IMR-90 (cell line): ENCODE results near the gene KLHL29. TPM values are rescaled to one million over a fixed set of nuclear protein-coding genes. Genes with fewer than 3 reads are reported as not detected.

Experiments used
- ATAC-seq: fragments of 200-7000 bp; cut with Tn5 transposase; 2 replicates; pipeline ENCODE4 v1.9.1; 2020; ENCODE audit warnings: low read depth, mild to moderate bottlenecking, moderate library complexity
- BruUV-seq: library from RNA; stranded (reverse); fragments of 400-500 nt; replicated peaks from 2 replicates; lab custom pipeline; 2021; lab: Mats Ljungman, UMichigan
- CTCF ChIA-PET: fragments of 300-600 bp; formaldehyde crosslinking; extraction: SDS; loops from one replicate; lab custom pipeline; 2021; ENCODE audit warnings: antibody characterized with exemption; lab: Yijun Ruan, JAX
- POLR2A ChIA-PET: fragments of 300-600 bp; sonication (Branson Sonifier 250); formaldehyde crosslinking; loops from one replicate; lab custom pipeline; 2022; ENCODE audit warnings: antibody characterized with exemption; ENCODE audit not compliant: unreplicated experiment; lab: Charles Lee
- DNase-seq: peaks from one replicate; pipeline ENCODE4 v3.0.0; 2013
- H2AFZ ChIP-seq: replicated peaks from 2 replicates; pipeline ENCODE3; 2013; ENCODE audit warnings: low read length, mild to moderate bottlenecking; ENCODE audit not compliant: poor library complexity
- H2AK5ac ChIP-seq: 2 replicates; pipeline ENCODE4 v1.6.1; 2013; ENCODE audit warnings: low read depth, low read length, inconsistent platforms
- H2AK9ac ChIP-seq: replicated peaks from 2 replicates; pipeline ENCODE3; 2013; ENCODE audit warnings: mild to moderate bottlenecking, low read depth, low read length, moderate library complexity; ENCODE audit not compliant: poor library complexity
- H2BK120ac ChIP-seq: 2 replicates; pipeline ENCODE4 v1.6.1; 2013; ENCODE audit warnings: low read depth, low read length, inconsistent platforms
- H2BK15ac ChIP-seq: 3 replicates; pipeline ENCODE4 v1.6.1; 2013; ENCODE audit warnings: low read depth, low read length, inconsistent platforms
- H2BK20ac ChIP-seq: 2 replicates; pipeline ENCODE4 v1.6.1; 2013; ENCODE audit warnings: low read depth, mild to moderate bottlenecking, inconsistent platforms, low read length, moderate library complexity
- H2BK5ac ChIP-seq: 2 replicates; pipeline ENCODE4 v1.6.1; 2013; ENCODE audit warnings: mild to moderate bottlenecking, low read depth, low read length, inconsistent platforms; ENCODE audit not compliant: poor library complexity, severe bottlenecking
- H3K14ac ChIP-seq: replicated peaks from 2 replicates; pipeline ENCODE4 v1.6.1; 2013; ENCODE audit warnings: low read depth, low read length, inconsistent platforms
- H3K18ac ChIP-seq: 2 replicates; pipeline ENCODE4 v1.6.1; 2013; ENCODE audit warnings: low read depth, low read length, control low read depth
- H3K23ac ChIP-seq: 2 replicates; pipeline ENCODE4 v1.6.1; 2013; ENCODE audit warnings: low read depth, low read length, inconsistent platforms
- H3K27ac ChIP-seq: 2 replicates; pipeline ENCODE4 v1.5.1; 2013; ENCODE audit warnings: mild to moderate bottlenecking, control low read depth, low read length; ENCODE audit not compliant: insufficient read depth
- H3K27me3 ChIP-seq: 2 replicates; pipeline ENCODE4 v1.6.1; 2013; ENCODE audit warnings: low read length; ENCODE audit not compliant: control insufficient read depth, insufficient read depth
- H3K36me3 ChIP-seq: 2 replicates; pipeline ENCODE4 v1.6.1; 2013; ENCODE audit warnings: low read length, mixed read lengths; ENCODE audit not compliant: control insufficient read depth, insufficient read depth
- H3K4ac ChIP-seq: 2 replicates; pipeline ENCODE4 v1.6.1; 2013; ENCODE audit warnings: low read depth, low read length, inconsistent platforms
- H3K4me1 ChIP-seq: 2 replicates; pipeline ENCODE4 v1.6.1; 2013; ENCODE audit warnings: low read length, mixed read lengths; ENCODE audit not compliant: control insufficient read depth, insufficient read depth
- H3K4me2 ChIP-seq: 2 replicates; pipeline ENCODE4 v1.6.1; 2013; ENCODE audit warnings: low read depth, mild to moderate bottlenecking, control low read depth, low read length, moderate library complexity
- H3K4me3 ChIP-seq: 2 replicates; pipeline ENCODE4 v1.5.1; 2013; ENCODE audit warnings: low read depth, mild to moderate bottlenecking, control low read depth, low read length, moderate library complexity; ENCODE audit not compliant: insufficient read depth
- H3K56ac ChIP-seq: 2 replicates; pipeline ENCODE4 v1.6.1; 2013; ENCODE audit warnings: low read length, inconsistent platforms; ENCODE audit not compliant: insufficient read depth; ENCODE audit errors: extremely low read depth
- H3K79me1 ChIP-seq, 2 experiments: 2 replicates each; pipeline ENCODE4 v1.6.1; 2013; ENCODE audit warnings: low read length in 2 of 2, inconsistent platforms in 1 of 2, low read depth in 1 of 2
- H3K9ac ChIP-seq: 2 replicates; pipeline ENCODE4 v1.6.1; 2013; ENCODE audit warnings: low read depth, low read length, control low read depth
- H3K9me1 ChIP-seq: 2 replicates; pipeline ENCODE4 v1.6.1; 2013; ENCODE audit warnings: low read length, inconsistent platforms; ENCODE audit not compliant: insufficient read depth
- H3K9me3 ChIP-seq: 2 replicates; pipeline ENCODE4 v1.6.1; 2013; ENCODE audit warnings: low read length; ENCODE audit not compliant: control insufficient read depth, insufficient read depth
- H4K20me1 ChIP-seq: 2 replicates; pipeline ENCODE4 v1.6.1; 2013; ENCODE audit warnings: low read length, inconsistent platforms; ENCODE audit not compliant: insufficient read depth
- H4K5ac ChIP-seq: 2 replicates; pipeline ENCODE4 v1.6.1; 2013; ENCODE audit warnings: mild to moderate bottlenecking, low read depth, low read length, control low read depth
- H4K8ac ChIP-seq, 2 experiments: 2 replicates each; pipeline ENCODE4 v1.6.1; 2013; ENCODE audit warnings: low read depth in 2 of 2, low read length in 2 of 2, control low read depth in 1 of 2, inconsistent platforms in 1 of 2
- H4K91ac ChIP-seq: 2 replicates; pipeline ENCODE4 v1.6.1; 2013; ENCODE audit warnings: low read depth, low read length, inconsistent platforms; ENCODE audit not compliant: insufficient read depth
- BHLHE40 ChIP-seq: fragments of 150-350 bp; IDR thresholded peaks from 2 replicates; pipeline ENCODE4 v1.6.1; 2016; ENCODE audit warnings: mild to moderate bottlenecking, low read depth, low read length
- MAFK ChIP-seq: IDR thresholded peaks from 2 replicates; pipeline ENCODE4 v1.6.1; 2012; ENCODE audit warnings: low read depth, low read length, improper control_type of control experiment
- MXI1 ChIP-seq: IDR thresholded peaks from 2 replicates; pipeline ENCODE4 v1.6.1; 2012; ENCODE audit warnings: low read depth, mild to moderate bottlenecking, low read length, moderate library complexity, borderline replicate concordance
- NFE2L2 ChIP-seq: fragments of 150-350 bp; IDR thresholded peaks from 2 replicates; pipeline ENCODE4 v1.6.1; 2016; ENCODE audit warnings: low read depth, mild to moderate bottlenecking, low read length
- POLR2A ChIP-seq: IDR thresholded peaks from 2 replicates; pipeline ENCODE4 v1.6.1; 2012; ENCODE audit warnings: mild to moderate bottlenecking, low read depth, low read length
- RCOR1 ChIP-seq: IDR thresholded peaks from 2 replicates; pipeline ENCODE4 v1.6.1; 2012; ENCODE audit warnings: mild to moderate bottlenecking, low read length, improper control_type of control experiment; ENCODE audit not compliant: insufficient replicate concordance
- WGBS, 2 experiments: methylation state at CpG; one replicate each; pipeline versions ENCODE4 v1.1.5 to v1.1.7; 2013; ENCODE audit warnings: missing lambda C conversion rate in 2 of 2; ENCODE audit not compliant: insufficient read length in 1 of 2; ENCODE audit errors: extremely low coverage in 2 of 2; 5-methylcytosine and 5-hydroxymethylcytosine counted together
- dilution Hi-C: fragments of 300-500 bp; cut with HindIII; formaldehyde crosslinking; loops from one replicate; pipeline ENCODE4 v1.14.3; 2018; ENCODE audit warnings: low sequenced_read_pairs; ENCODE audit not compliant: unreplicated experiment
- in situ Hi-C: fragments of 300-500 bp; cut with MboI; formaldehyde crosslinking; loops from 3 replicates; pipeline ENCODE4 v1.14.3; 2019; ENCODE audit warnings: low sequenced_read_pairs, inconsistent platforms, mixed read lengths
- intact Hi-C: fragments of 100-400 bp; cut with micrococcal nuclease; formaldehyde crosslinking; loops from 2 replicates; pipeline ENCODE4 v1.10.0; 2022
- polyA plus RNA-seq, 3 experiments: library from polyadenylated mRNA; depleted of rRNA; stranded (reverse); fragments of >200 nt; gene quantifications; 2 replicates each; pipeline ENCODE4 v1.2.3, GENCODE V29; 2012; ENCODE audit warnings: low replicate concordance in 1 of 3
- total RNA-seq: library from RNA; depleted of rRNA; stranded (reverse); fragments of >200 nt; gene quantifications from 2 replicates; pipeline ENCODE4 v1.2.3, GENCODE V29; 2012

The KLHL29 gene
- total and polyA plus RNA-seq, 2 of the 4 experiments (the other 2 are of a cell fraction) = 2.0 to 8.0 TPM

GRCh38 chr2:23602116-23602515, 217.1 kb downstream of the KLHL29 start:
- no TSS peak for BruUV-seq
- no peaks in the 10 kb centered on the region for H3K27me3 ChIP-seq
- H2BK120ac ChIP-seq = peak overlapping the region; percentile 66
- peak overlapping the region; percentile 51 for H3K27ac ChIP-seq
- H3K4me2 ChIP-seq = no peak overlapping the region
- peaks cover 9% of the 10 kb centered on the region for H3K9me3 ChIP-seq
- H2AFZ ChIP-seq = peak overlapping the region; percentile 90
- no peaks in the 10 kb centered on the region for H3K36me3 ChIP-seq
- peak overlapping the region; percentile 77 for H2BK5ac ChIP-seq
- H4K91ac ChIP-seq = peak overlapping the region; percentile 74; the same call in 1 of the 2 replicates
- H2AK9ac ChIP-seq = peak overlapping the region; percentile 12
- POLR2A ChIA-PET = no interaction called here
- ATAC-seq (peak; percentile 90), DNase-seq (peak; percentile 81)
- peaks cover 4% of the 10 kb centered on the region; the same call in 1 of the 2 replicates for H3K4me1 ChIP-seq
- peak overlapping the region; percentile 28; the same call in 1 of the 2 replicates for H2AK5ac ChIP-seq
- dilution Hi-C loops (no loop called here), in situ Hi-C loops (no loop called here), intact Hi-C loops (no loop called here)
- H3K9me1 ChIP-seq = peaks cover 7% of the 10 kb centered on the region; the same call in 1 of the 2 replicates
- H3K18ac ChIP-seq = no peak overlapping the region
- no peak overlapping the region; the same call in 1 of the 2 replicates for H3K23ac ChIP-seq
- no peak overlapping the region; the same call in 1 of the 2 replicates for H2BK20ac ChIP-seq
- WGBS, 2 experiments = 83% methylated on average over 1 of the region's 12 CpGs; no CpG with 5 or more reads in 1 of the 2 experiments
- no peak overlapping the region; the same call in 2 of the 3 replicates for H2BK15ac ChIP-seq
- H3K79me1 ChIP-seq = peaks cover 5 to 7% of the 10 kb centered on the region in 2 experiments; a peak in 2 of 4 replicates
- peak overlapping the region; percentile 38; the same call in 1 of the 2 replicates for H3K9ac ChIP-seq
- H4K20me1 ChIP-seq = peaks cover under 1% of the 10 kb centered on the region; the same call in 1 of the 2 replicates
- H4K8ac ChIP-seq = peak overlapping the region in 1 of 2 experiments; percentile 89; a peak in 3 of 4 replicates
- peak overlapping the region; percentile 62 for H3K4ac ChIP-seq
- no peak overlapping the region for H3K56ac ChIP-seq
- H3K14ac ChIP-seq = peak overlapping the region; percentile 55
- peak overlapping the region; percentile 65; the same call in 1 of the 2 replicates for H4K5ac ChIP-seq
- TF ChIP-seq MXI1 (no peak), MAFK (no peak), NFE2L2 (peak; percentile 52; the same call in 1 of the 2 replicates), RCOR1 (no peak), BHLHE40 (peak; percentile 41; the same call in 1 of the 2 replicates), POLR2A (no peak)
- H3K4me3 ChIP-seq = no peak overlapping the region
- CTCF ChIA-PET = no interaction called here
